ENCODE measurements around the gene TMOD2.

TMOD2 gene

DNA sequence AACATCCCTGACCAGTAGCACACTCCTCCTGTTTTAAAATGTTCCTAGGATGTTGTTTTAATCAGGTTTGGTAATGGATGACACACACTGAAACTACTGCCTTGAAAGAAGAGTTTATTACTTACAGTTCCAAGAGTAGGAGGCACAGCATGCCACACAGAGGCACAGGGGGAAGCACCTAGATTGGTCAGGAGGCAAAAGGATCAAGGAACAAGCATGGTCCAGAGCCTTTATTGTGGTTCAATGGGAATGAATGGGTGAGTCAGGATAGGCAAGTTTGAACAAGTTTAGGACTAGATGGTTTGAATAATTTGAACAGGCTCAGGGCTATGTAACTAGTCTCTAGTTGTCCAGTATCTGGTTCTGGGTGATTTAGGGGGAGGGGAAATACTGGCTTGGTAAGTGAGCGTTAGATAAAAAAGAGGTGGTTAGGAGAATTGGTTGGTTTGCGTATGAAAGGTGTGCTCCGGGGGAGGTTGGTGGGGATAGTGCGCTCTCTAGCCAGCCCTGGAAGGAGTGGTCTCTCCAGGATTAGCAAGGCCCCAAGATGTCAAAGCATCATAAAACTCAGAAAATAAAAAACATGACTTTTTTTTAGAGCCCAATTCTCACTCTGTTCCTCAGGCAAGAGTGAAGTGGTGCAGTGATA, 113.1 kb downstream of the TMOD2 start:
- Mint-ChIP-seq H3K36me3 (peaks cover 59% of the 10 kb centered on the region), H3K4me1 (no peaks in the 10 kb centered on the region), H3K27me3 (no peaks in the 10 kb centered on the region), H3K27ac (no peak overlapping the region), H3K4me3 (no peak overlapping the region), H3K9me3 (no peaks in the 10 kb centered on the region)
- no peak for ATAC-seq

DNA sequence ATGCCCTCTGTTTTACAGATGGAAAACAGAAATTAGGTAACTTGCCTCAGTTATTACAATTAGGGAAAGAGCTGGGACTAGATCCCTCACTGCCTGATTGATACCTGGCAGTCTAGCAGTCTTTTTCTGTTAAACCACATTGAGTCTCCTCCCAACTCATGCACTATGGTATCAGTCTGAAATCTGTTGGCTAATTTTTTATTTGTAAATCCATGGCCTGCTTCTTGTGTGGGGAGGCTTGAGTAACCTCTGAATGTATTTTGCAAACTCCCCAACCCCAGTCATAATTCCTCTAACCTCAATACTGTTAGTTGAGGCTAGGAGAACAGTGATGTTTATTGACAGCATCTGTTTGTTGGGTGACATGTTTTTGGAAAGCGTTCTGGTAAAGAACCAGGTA, 113.9 kb downstream of the TMOD2 start:
- H3K27ac Mint-ChIP-seq = no peak overlapping the region
- no peak for ATAC-seq

More for the DNA sequence above, 113.9 kb downstream of the TMOD2 start:
- Mint-ChIP-seq H3K4me3 (no peak overlapping the region), H3K4me1 (no peaks in the 10 kb centered on the region), H3K36me3 (peaks cover 56% of the 10 kb centered on the region), H3K27me3 (no peaks in the 10 kb centered on the region), H3K9me3 (no peaks in the 10 kb centered on the region)
